H1 (cell line): ENCODE results near the gene RASGEF1C. TPM values are rescaled to one million over a fixed set of nuclear protein-coding genes. Genes with fewer than 3 reads are reported as not detected.

ENCODE experiments used
- CTCF ChIA-PET: fragments of 300-600 bp; sonication (Branson Sonifier 250); formaldehyde crosslinking; loops from one replicate; lab custom pipeline; 2021; ENCODE audit not compliant: partially characterized antibody; lab: Charles Lee
- POLR2A ChIA-PET: fragments of 300-600 bp; sonication (Branson Sonifier 250); formaldehyde crosslinking; loops from one replicate; lab custom pipeline; 2021; ENCODE audit warnings: inconsistent platforms; ENCODE audit not compliant: partially characterized antibody; lab: Charles Lee
- DNase-seq, 2 experiments: peaks; one replicate each; pipeline versions ENCODE4 v3.0.0 to v3.0.0-alpha.2; 2010 to 2022; ENCODE audit warnings: low spot score in 2 of 2, low read depth in 1 of 2, mixed read lengths in 1 of 2
- FAIRE-seq: peaks from 2 replicates; lab custom pipeline; 2011; peaks lifted over from hg19 to GRCh38; lab: Jason Lieb, UNC
- H2AFZ ChIP-seq: 2 replicates; pipeline ENCODE4 v1.8.1; 2012; ENCODE audit warnings: low read length, inconsistent platforms
- H2AK5ac ChIP-seq: 2 replicates; pipeline ENCODE4 v1.6.1; 2013; ENCODE audit warnings: low read depth, low read length
- H2BK120ac ChIP-seq: replicated peaks from 2 replicates; pipeline ENCODE3; 2013; ENCODE audit warnings: low read depth, low read length, inconsistent platforms
- H2BK12ac ChIP-seq: 2 replicates; pipeline ENCODE4 v1.6.1; 2013; ENCODE audit warnings: low read depth, low read length
- H2BK15ac ChIP-seq: 2 replicates; pipeline ENCODE4 v1.6.1; 2013; ENCODE audit warnings: low read length
- H2BK20ac ChIP-seq: 2 replicates; pipeline ENCODE4 v1.6.1; 2013; ENCODE audit warnings: low read length
- H2BK5ac ChIP-seq: 2 replicates; pipeline ENCODE4 v1.6.1; 2013; ENCODE audit warnings: low read depth, low read length
- H3K14ac ChIP-seq: 2 replicates; pipeline ENCODE4 v1.6.1; 2013; ENCODE audit warnings: inconsistent platforms; ENCODE audit not compliant: insufficient read length
- H3K18ac ChIP-seq: 2 replicates; pipeline ENCODE4 v1.6.1; 2013; ENCODE audit warnings: low read length; ENCODE audit errors: extremely low read depth
- H3K23ac ChIP-seq: 2 replicates; pipeline ENCODE4 v1.6.1; 2013; ENCODE audit warnings: inconsistent platforms; ENCODE audit not compliant: insufficient read length
- H3K23me2 ChIP-seq: 2 replicates; pipeline ENCODE4 v1.6.1; 2013; ENCODE audit warnings: low read depth, low read length
- H3K27ac ChIP-seq: 2 replicates; pipeline ENCODE4 v1.6.1; 2011; ENCODE audit warnings: low read depth, low read length, inconsistent platforms
- H3K27me3 ChIP-seq, 4 experiments: replicated peaks in 1 of 4; 1 replicate in 1 of 4; 2 replicates in 3 of 4; pipeline versions ENCODE4 v1.6.1 to v1.8.1; 2011 to 2013; ENCODE audit warnings: low read length in 3 of 4, mild to moderate bottlenecking in 3 of 4, inconsistent platforms in 2 of 4, mixed read lengths in 2 of 4, moderate library complexity in 1 of 4; ENCODE audit not compliant: control insufficient read depth in 3 of 4, insufficient read depth in 3 of 4; ENCODE audit errors: extremely low read depth in 1 of 4
- H3K36me3 ChIP-seq, 4 experiments: 2 replicates each; pipeline versions ENCODE4 v1.6.1 to v1.8.1; 2011 to 2013; ENCODE audit warnings: mild to moderate bottlenecking in 4 of 4, low read length in 3 of 4, moderate library complexity in 2 of 4, control low read depth in 1 of 4, inconsistent platforms in 1 of 4; ENCODE audit not compliant: insufficient read depth in 4 of 4, control insufficient read depth in 2 of 4
- H3K4ac ChIP-seq: replicated peaks from 2 replicates; pipeline ENCODE3; 2013; ENCODE audit warnings: low read length, low read depth, mixed read lengths, inconsistent platforms; ENCODE audit not compliant: insufficient read length
- H3K4me1 ChIP-seq, 4 experiments: replicated peaks in 1 of 4; 1 replicate in 1 of 4; 2 replicates in 3 of 4; pipeline versions ENCODE4 v1.6.1 to v1.8.1; 2011 to 2013; ENCODE audit warnings: low read length in 3 of 4, inconsistent platforms in 2 of 4, mixed read lengths in 1 of 4; ENCODE audit not compliant: insufficient read depth in 4 of 4, control insufficient read depth in 3 of 4
- H3K4me2 ChIP-seq, 2 experiments: 2 replicates each; pipeline versions ENCODE4 v1.6.1 to v1.8.1; 2011 to 2013; ENCODE audit warnings: low read depth in 2 of 2, low read length in 2 of 2, control low read depth in 1 of 2, inconsistent platforms in 1 of 2, mild to moderate bottlenecking in 1 of 2; ENCODE audit not compliant: insufficient read depth in 1 of 2
- H3K4me3 ChIP-seq, 4 experiments: fragments of 200-600, 300-600 bp in 1 of 4; sonication (generic), shearing (Covaris generic), sonication (Bioruptor Twin) in 1 of 4; 2 replicates each; pipeline versions ENCODE4 v1.5.1 to v1.8.1; 2011 to 2016; ENCODE audit warnings: low read length in 4 of 4, low read depth in 3 of 4, control low read depth in 2 of 4, inconsistent platforms in 2 of 4, mild to moderate bottlenecking in 2 of 4, mixed read lengths in 1 of 4, moderate library complexity in 1 of 4; ENCODE audit not compliant: insufficient read depth in 2 of 4; ENCODE audit errors: extremely low read depth in 1 of 4
- H3K56ac ChIP-seq: replicated peaks from 2 replicates; pipeline ENCODE3; 2013; ENCODE audit warnings: low read depth, mild to moderate bottlenecking, mixed read lengths, low read length, inconsistent platforms; ENCODE audit not compliant: insufficient read length
- H3K79me1 ChIP-seq: 2 replicates; pipeline ENCODE4 v1.6.1; 2013; ENCODE audit warnings: low read depth, low read length, control low read depth
- H3K79me2 ChIP-seq, 2 experiments: 2 replicates each; pipeline versions ENCODE4 v1.6.1 to v1.8.1; 2012 to 2013; ENCODE audit warnings: low read length in 2 of 2, mild to moderate bottlenecking in 2 of 2, inconsistent platforms in 1 of 2; ENCODE audit not compliant: insufficient read depth in 2 of 2, control insufficient read depth in 1 of 2
- H3K9ac ChIP-seq, 4 experiments: replicated peaks in 1 of 4; 1 replicate in 1 of 4; 2 replicates in 3 of 4; pipeline versions ENCODE4 v1.6.1 to v1.8.1; 2011 to 2013; ENCODE audit warnings: low read depth in 3 of 4, low read length in 3 of 4, control low read depth in 2 of 4, mild to moderate bottlenecking in 2 of 4, moderate library complexity in 2 of 4, inconsistent platforms in 1 of 4; ENCODE audit errors: extremely low read depth in 1 of 4
- H3K9me3 ChIP-seq, 2 experiments: 2 replicates each; pipeline versions ENCODE4 v1.6.1 to v1.8.1; 2012 to 2013; ENCODE audit warnings: mild to moderate bottlenecking in 2 of 2, moderate library complexity in 2 of 2, control low read depth in 1 of 2, inconsistent platforms in 1 of 2, low read depth in 1 of 2, low read length in 1 of 2, mixed read lengths in 1 of 2; ENCODE audit not compliant: insufficient read depth in 2 of 2
- H4K20me1 ChIP-seq, 2 experiments: replicated peaks in 1 of 2; 2 replicates each; pipeline versions ENCODE3 to v1.8.1; 2011 to 2013; ENCODE audit warnings: inconsistent platforms in 2 of 2, low read length in 2 of 2, mild to moderate bottlenecking in 1 of 2; ENCODE audit not compliant: insufficient read depth in 2 of 2, control insufficient read depth in 1 of 2
- H4K5ac ChIP-seq: 2 replicates; pipeline ENCODE4 v1.6.1; 2013; ENCODE audit warnings: low read length, low read depth, mixed read lengths, inconsistent platforms; ENCODE audit not compliant: insufficient read length
- H4K8ac ChIP-seq: 2 replicates; pipeline ENCODE4 v1.8.0; 2013; ENCODE audit warnings: mild to moderate bottlenecking, moderate library complexity, low read length, inconsistent platforms; ENCODE audit not compliant: insufficient read depth; ENCODE audit errors: extremely low read depth
- H4K91ac ChIP-seq: replicated peaks from 2 replicates; pipeline ENCODE3; 2013; ENCODE audit warnings: low read length, mixed read lengths, inconsistent platforms; ENCODE audit not compliant: insufficient read length
- HDAC2 ChIP-seq, 2 experiments: fragments of 300-600 bp in 1 of 2; sonication (generic) in 1 of 2; IDR thresholded peaks; 2 replicates each; pipeline ENCODE4 v1.6.1; 2011 to 2012; ENCODE audit warnings: low read depth in 2 of 2, low read length in 2 of 2, mild to moderate bottlenecking in 2 of 2, moderate library complexity in 2 of 2, borderline replicate concordance in 1 of 2, inconsistent platforms in 1 of 2
- POLR2AphosphoS5 ChIP-seq: IDR thresholded peaks from 2 replicates; pipeline ENCODE4 v1.6.1; 2011; ENCODE audit warnings: low read depth, low read length
- RXRA ChIP-seq: IDR thresholded peaks from 2 replicates; pipeline ENCODE4 v1.6.1; 2011; ENCODE audit warnings: low read depth, mild to moderate bottlenecking, low read length, moderate library complexity; ENCODE audit not compliant: insufficient read depth
- TAF1 ChIP-seq: IDR thresholded peaks from 2 replicates; pipeline ENCODE4 v1.6.1; 2011; ENCODE audit warnings: mild to moderate bottlenecking, low read depth, low read length
- WGBS, 2 experiments: shearing (Covaris generic) in 1 of 2; methylation state at CpG; one replicate each; pipeline versions ENCODE4 v1.1.6 to v1.1.7; 2013 to 2015; ENCODE audit warnings: low lambda C conversion rate in 2 of 2, mixed read lengths in 2 of 2, inconsistent platforms in 1 of 2, low coverage in 1 of 2, missing lambda C conversion rate in 1 of 2; ENCODE audit not compliant: insufficient replicate concordance in 2 of 2, insufficient coverage in 1 of 2, insufficient read length in 1 of 2; ENCODE audit errors: extremely low coverage in 1 of 2, missing lambda C conversion rate in 1 of 2; 5-methylcytosine and 5-hydroxymethylcytosine counted together
- polyA plus RNA-seq, 7 experiments: library from polyadenylated mRNA; depleted of rRNA in 3 of 7; stranded (reverse) in 5 of 7; unstranded in 2 of 7; fragments of >200 nt in 5 of 7; fragments of 200-250 nt in 2 of 7; gene quantifications; 1 replicate in 5 of 7; 2 replicates in 1 of 7; 4 replicates in 1 of 7; pipeline versions ENCODE4 v1.2.1 to v1.2.3, GENCODE V29; 2011 to 2013; ENCODE audit warnings: missing spikeins in 2 of 7, mixed read lengths in 2 of 7
- total RNA-seq: library from RNA; stranded (reverse); fragmentation: NEBNext Ultra II Directional; extraction: Animal tissue kit (Norgen Biotek cat#: 25700); gene quantifications from 2 replicates; pipeline ENCODE4 v1.2.1, GENCODE V29; 2021

The RASGEF1C gene
- total and polyA plus RNA-seq, 2 of the 8 experiments (the other 6 are each of a cell fraction or from before 2014, with no cell fraction given), result 0.26 to 0.61 TPM

GRCh38 chr5:180230017-180230416 lies 21.0 kb upstream of the RASGEF1C start:
- no peaks in the 10 kb centered on the region for H4K20me1 ChIP-seq
- H3K4ac ChIP-seq, result no peak overlapping the region
- no peaks in the 10 kb centered on the region for H3K27me3 ChIP-seq
- H4K91ac ChIP-seq, result no peak overlapping the region
- H4K8ac ChIP-seq, result no peak overlapping the region
- no peak overlapping the region for H2BK20ac ChIP-seq
- H3K23ac ChIP-seq, result no peak overlapping the region
- no peaks in the 10 kb centered on the region; a peak in 1 of 8 replicates for H3K36me3 ChIP-seq
- no peak overlapping the region for H3K18ac ChIP-seq
- ChIA-PET POLR2A (no interaction called here), CTCF (interaction anchor here (0.6 to 2.1 kb wide), 3 partner anchors 17 to 20 kb away, joined by 3 to 6 read pairs (median 4); no protein-coding TSS in a partner anchor)
- DNase-seq (no peak), FAIRE-seq (no peak)
- H3K4me1 ChIP-seq, result no peaks in the 10 kb centered on the region; a peak in 1 of 7 replicates
- H2BK5ac ChIP-seq, result no peak overlapping the region
- H3K56ac ChIP-seq, result no peak overlapping the region
- no peak overlapping the region for H3K14ac ChIP-seq
- no peaks in the 10 kb centered on the region for H3K23me2 ChIP-seq
- H2BK120ac ChIP-seq, result no peak overlapping the region
- H2AFZ ChIP-seq, result no peak overlapping the region
- no peaks in the 10 kb centered on the region for H3K79me1 ChIP-seq
- no peak overlapping the region for H3K9ac ChIP-seq
- H2AK5ac ChIP-seq, result no peak overlapping the region
- H3K9me3 ChIP-seq, result peaks cover 2 to 12% of the 10 kb centered on the region in 2 experiments; a peak in 2 of 4 replicates
- H3K79me2 ChIP-seq, result no peaks in the 10 kb centered on the region
- no peak overlapping the region for H3K4me2 ChIP-seq
- no peak overlapping the region for H3K4me3 ChIP-seq
- H2BK12ac ChIP-seq, result no peak overlapping the region
- H2BK15ac ChIP-seq, result no peak overlapping the region
- H4K5ac ChIP-seq, result no peak overlapping the region
- 89% methylated on average over 7 of the region's 7 CpGs; no CpG with 5 or more reads in 1 of the 2 experiments for WGBS, 2 experiments
- H3K27ac ChIP-seq, result no peak overlapping the region
- TF ChIP-seq HDAC2 (IDR thresholded peaks at IDR 0.05; ENCODE audit: borderline replicate concordance in 1 of 2, low read depth in 2 of 2, low read length in 2 of 2) (no peak), TAF1 (no peak), RXRA (no peak), POLR2AphosphoS5 (no peak)
